ENCODE data around the gene ERVFRD-1.

The ERVFRD-1 gene

DNA sequence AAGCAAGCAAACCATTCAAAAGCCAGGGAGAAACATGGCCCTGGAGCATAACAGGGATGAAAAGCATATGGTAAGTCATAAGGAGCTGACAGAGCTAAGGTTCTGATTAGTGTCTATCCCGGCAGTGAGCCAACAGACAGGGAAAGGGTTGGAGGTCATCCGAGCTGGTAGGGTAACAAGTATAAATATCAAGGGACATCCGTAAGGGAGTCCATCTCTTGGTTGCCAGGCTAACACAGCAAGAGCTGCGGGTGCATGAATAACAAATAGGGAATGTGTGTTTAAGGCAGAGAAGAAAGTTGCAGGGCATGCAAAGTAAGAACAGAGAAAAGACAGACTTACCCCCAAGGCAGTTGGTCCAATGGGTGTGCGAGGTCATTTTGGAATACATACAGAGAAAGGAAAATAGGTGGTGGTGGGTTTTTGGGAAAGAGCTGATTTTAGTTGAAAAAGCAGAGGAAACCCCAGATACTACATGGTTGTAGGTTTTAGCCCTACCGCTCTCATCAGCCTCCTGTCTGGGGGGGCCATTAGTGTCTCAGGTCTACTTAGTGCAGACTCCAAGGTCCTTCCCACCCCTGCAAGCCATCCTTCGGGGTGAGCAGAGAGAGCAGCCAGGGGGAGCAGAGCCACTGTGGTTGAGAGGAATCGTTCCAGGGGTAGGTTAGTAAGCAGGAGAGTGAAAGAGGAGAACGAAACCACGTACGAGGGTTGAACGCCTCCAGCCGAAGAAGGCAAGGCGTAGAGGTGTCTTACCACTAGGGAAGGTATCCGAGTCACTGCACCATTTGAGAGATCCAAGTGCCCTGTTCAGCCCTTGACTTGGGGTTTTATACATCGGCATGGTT, at the start of gene ERVFRD-1:
TSS of gene ERVFRD-1 (minus strand) at position 805 of the 848 bp plus-strand sequence. CDS start 6,415 bp downstream, outside the sequence.
- H3K9me3 Mint-ChIP-seq: no peaks in the 10 kb centered on the region
- H3K27ac Mint-ChIP-seq: peak within 1 kb of the TSS; percentile 36
- no peaks in the 10 kb centered on the region for H3K36me3 Mint-ChIP-seq (ENCODE audit: low read depth)
- no peaks in the 10 kb centered on the region for H3K27me3 Mint-ChIP-seq
- intact Hi-C loops (cut with micrococcal nuclease): no loop called here
- peak within 1 kb of the TSS; percentile 21 for H3K4me3 Mint-ChIP-seq
- H3K4me1 Mint-ChIP-seq (ENCODE audit: low read depth): peaks cover 28% of the 10 kb centered on the region

DNA sequence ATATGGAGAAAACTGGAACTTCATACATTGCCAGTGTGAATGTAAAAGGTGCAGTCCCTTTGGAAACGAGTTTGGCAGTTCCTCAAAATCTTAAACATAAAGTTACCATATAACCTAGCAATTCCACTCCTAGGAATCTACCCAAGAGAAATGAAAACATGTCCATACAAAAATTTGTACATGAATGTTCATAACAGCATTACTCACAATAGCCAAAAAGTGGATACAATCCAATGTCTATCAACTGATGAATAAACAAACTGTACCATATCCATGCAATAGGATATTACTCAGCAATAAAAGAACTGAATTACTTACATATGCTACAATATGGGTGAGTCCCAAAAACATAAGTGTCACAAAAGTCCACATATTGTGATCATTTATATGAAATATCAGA, 48.7 kb upstream of the ERVFRD-1 start:
- Mint-ChIP-seq H3K9me3 (no peaks in the 10 kb centered on the region), H3K27me3 (no peaks in the 10 kb centered on the region), H3K36me3 (ENCODE audit: low read depth) (no peaks in the 10 kb centered on the region), H3K4me1 (ENCODE audit: low read depth) (no peaks in the 10 kb centered on the region), H3K4me3 (no peak overlapping the region), H3K27ac (no peak overlapping the region)
- intact Hi-C loops (cut with micrococcal nuclease): no loop called here

- intact Hi-C loops (cut with micrococcal nuclease): no loop called here
- H3K4me1 Mint-ChIP-seq (ENCODE audit: low read depth): peaks cover 7% of the 10 kb centered on the region
- no peak overlapping the region for H3K4me3 Mint-ChIP-seq
These were observed 44.1 kb upstream of the ERVFRD-1 start for GRCh38 chr6:11155589-11155988.

GRCh38 chr6:11153447-11153846, 41.9 kb upstream of the ERVFRD-1 start:
- intact Hi-C loops (cut with micrococcal nuclease): no loop called here
- Mint-ChIP-seq H3K4me1 (ENCODE audit: low read depth) (peaks cover 7% of the 10 kb centered on the region), H3K9me3 (no peaks in the 10 kb centered on the region), H3K27me3 (peaks cover 7% of the 10 kb centered on the region), H3K4me3 (no peak overlapping the region), H3K27ac (no peak overlapping the region), H3K36me3 (ENCODE audit: low read depth) (no peaks in the 10 kb centered on the region)

More at GRCh38 chr6:11155589-11155988, 44.1 kb upstream of the ERVFRD-1 start:
- Mint-ChIP-seq H3K9me3 (no peaks in the 10 kb centered on the region), H3K27ac (no peak overlapping the region), H3K27me3 (peaks cover 7% of the 10 kb centered on the region), H3K36me3 (ENCODE audit: low read depth) (no peaks in the 10 kb centered on the region)

DNA sequence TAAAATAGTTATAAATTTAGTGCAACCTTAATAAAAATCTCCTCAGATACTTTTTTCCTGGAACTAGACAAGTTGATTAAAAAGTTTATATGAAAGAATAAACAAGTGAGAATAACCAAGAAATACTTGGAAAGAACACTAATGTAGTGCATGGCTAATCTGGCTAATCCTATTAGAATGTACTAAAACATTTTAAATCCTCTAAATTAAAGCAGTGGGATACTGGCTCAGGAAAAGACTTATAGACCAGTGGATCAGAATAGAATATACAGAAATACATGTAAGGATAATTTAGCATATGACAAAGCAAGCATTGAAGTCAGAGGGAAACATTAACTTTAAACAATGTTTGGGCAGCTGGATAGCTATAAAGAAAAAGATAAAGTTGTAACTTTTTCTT, 41.1 kb upstream of the ERVFRD-1 start:
- Mint-ChIP-seq H3K4me1 (ENCODE audit: low read depth) (peaks cover 7% of the 10 kb centered on the region), H3K4me3 (no peak overlapping the region), H3K36me3 (ENCODE audit: low read depth) (no peaks in the 10 kb centered on the region), H3K9me3 (no peaks in the 10 kb centered on the region), H3K27ac (no peak overlapping the region), H3K27me3 (peaks cover 7% of the 10 kb centered on the region)
- intact Hi-C loops (cut with micrococcal nuclease): no loop called here

DNA sequence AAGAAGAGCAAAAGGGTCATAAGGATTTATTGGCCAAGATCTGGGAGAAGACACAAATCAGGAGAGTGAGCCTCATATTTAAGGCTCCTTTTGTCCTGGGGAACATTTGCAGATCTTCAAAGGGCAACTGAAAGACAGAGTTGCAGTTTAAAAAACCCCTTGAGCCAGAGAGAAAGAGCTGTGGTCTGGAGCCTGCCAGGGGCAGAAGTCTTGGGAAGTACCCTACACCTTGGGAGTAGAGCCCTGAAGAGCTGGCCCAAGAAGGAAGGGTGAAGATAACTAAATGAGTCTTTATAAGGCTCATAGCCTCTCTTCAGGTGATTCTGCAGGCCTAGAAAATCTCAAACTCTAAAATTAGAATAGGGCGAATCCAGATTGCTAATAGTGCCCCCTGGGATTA, 40.0 kb upstream of the ERVFRD-1 start:
- Mint-ChIP-seq H3K4me3 (no peak overlapping the region), H3K27ac (no peak overlapping the region), H3K27me3 (peaks cover 7% of the 10 kb centered on the region), H3K4me1 (ENCODE audit: low read depth) (peaks cover 7% of the 10 kb centered on the region), H3K9me3 (no peaks in the 10 kb centered on the region), H3K36me3 (ENCODE audit: low read depth) (no peaks in the 10 kb centered on the region)
- intact Hi-C loops (cut with micrococcal nuclease): no loop called here

DNA sequence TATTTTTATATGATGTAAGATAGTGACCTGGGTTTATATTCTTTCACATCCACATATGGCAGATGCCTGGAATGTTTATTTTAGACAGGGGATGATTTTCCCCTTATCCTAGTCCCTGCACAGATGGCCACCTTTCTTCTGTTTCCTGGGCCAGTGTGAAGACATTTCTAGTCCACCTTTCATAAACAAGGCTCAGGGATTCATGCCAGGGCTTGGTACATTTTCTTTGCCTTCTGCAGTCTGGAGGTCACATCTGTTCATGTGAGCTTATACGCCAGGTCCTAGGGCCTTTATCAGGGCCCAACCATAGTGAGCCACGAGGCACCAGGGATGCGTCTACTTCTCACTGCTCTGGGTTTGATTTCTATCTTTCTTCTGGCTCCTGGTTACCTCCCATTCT, 38.0 kb upstream of the ERVFRD-1 start:
- peaks cover 3% of the 10 kb centered on the region for H3K27me3 Mint-ChIP-seq
- no peak overlapping the region for H3K27ac Mint-ChIP-seq
- H3K4me1 Mint-ChIP-seq (ENCODE audit: low read depth): peaks cover 9% of the 10 kb centered on the region
- intact Hi-C loops (cut with micrococcal nuclease): no loop called here
- no peaks in the 10 kb centered on the region for H3K36me3 Mint-ChIP-seq (ENCODE audit: low read depth)
- H3K4me3 Mint-ChIP-seq: no peak overlapping the region
- no peaks in the 10 kb centered on the region for H3K9me3 Mint-ChIP-seq

GRCh38 chr6:11146117-11146826, 34.7 kb upstream of the ERVFRD-1 start:
- intact Hi-C loops (cut with micrococcal nuclease): no loop called here
- H3K27me3 Mint-ChIP-seq: no peaks in the 10 kb centered on the region
- peaks cover 34% of the 10 kb centered on the region for H3K4me1 Mint-ChIP-seq (ENCODE audit: low read depth)
- H3K36me3 Mint-ChIP-seq (ENCODE audit: low read depth): no peaks in the 10 kb centered on the region
- no peaks in the 10 kb centered on the region for H3K9me3 Mint-ChIP-seq
- no peak overlapping the region for H3K4me3 Mint-ChIP-seq
- no peak overlapping the region for H3K27ac Mint-ChIP-seq

DNA sequence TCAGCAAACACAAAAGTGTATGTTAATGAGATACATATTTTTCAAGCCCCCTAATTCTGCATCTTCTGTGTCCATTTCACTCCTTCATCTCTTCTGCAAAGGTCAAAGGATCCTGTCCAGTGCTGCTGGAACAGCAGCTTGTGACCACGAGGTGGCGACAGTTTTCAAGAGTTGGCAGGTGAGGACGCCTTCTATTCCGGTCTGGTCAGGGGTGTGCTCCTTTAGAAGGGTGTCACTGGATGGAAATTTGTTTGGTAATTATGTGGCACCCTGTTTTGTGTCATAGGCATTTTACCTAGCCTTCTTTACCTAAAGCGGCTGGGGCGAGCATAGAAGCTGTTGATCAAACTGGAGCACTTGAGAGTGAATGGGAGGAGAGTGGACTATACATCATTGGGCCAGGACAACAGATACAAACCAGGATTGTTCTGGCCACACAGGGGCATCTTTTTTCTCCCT, 32.9 kb upstream of the ERVFRD-1 start:
- Mint-ChIP-seq H3K27ac (no peak overlapping the region), H3K27me3 (no peaks in the 10 kb centered on the region), H3K36me3 (ENCODE audit: low read depth) (no peaks in the 10 kb centered on the region), H3K9me3 (no peaks in the 10 kb centered on the region), H3K4me3 (no peak overlapping the region), H3K4me1 (ENCODE audit: low read depth) (peaks cover 46% of the 10 kb centered on the region)
- intact Hi-C loops (cut with micrococcal nuclease): loop anchor here (1.0 kb wide), 2 partner anchors 352 to 431 kb away; no protein-coding TSS in a partner anchor

GRCh38 chr6:11143394-11144371, 32.2 kb upstream of the ERVFRD-1 start:
- Mint-ChIP-seq H3K4me3 (no peak overlapping the region), H3K27me3 (no peaks in the 10 kb centered on the region), H3K4me1 (ENCODE audit: low read depth) (peaks cover 53% of the 10 kb centered on the region), H3K27ac (peak overlapping the region; percentile 30), H3K9me3 (no peaks in the 10 kb centered on the region), H3K36me3 (ENCODE audit: low read depth) (no peaks in the 10 kb centered on the region)
- intact Hi-C loops (cut with micrococcal nuclease): loop anchor here (1.0 kb wide), 2 partner anchors 353 to 432 kb away; no protein-coding TSS in a partner anchor

- Mint-ChIP-seq H3K27me3 (no peaks in the 10 kb centered on the region), H3K4me1 (ENCODE audit: low read depth) (peaks cover 53% of the 10 kb centered on the region), H3K9me3 (no peaks in the 10 kb centered on the region), H3K36me3 (ENCODE audit: low read depth) (no peaks in the 10 kb centered on the region), H3K4me3 (no peak overlapping the region), H3K27ac (no peak overlapping the region)
- intact Hi-C loops (cut with micrococcal nuclease): no loop called here
These were observed 30.9 kb upstream of the ERVFRD-1 start for GRCh38 chr6:11142296-11143027.

- Mint-ChIP-seq H3K9me3 (no peaks in the 10 kb centered on the region), H3K27me3 (no peaks in the 10 kb centered on the region), H3K36me3 (ENCODE audit: low read depth) (no peaks in the 10 kb centered on the region), H3K4me3 (no peak overlapping the region), H3K4me1 (ENCODE audit: low read depth) (peaks cover 53% of the 10 kb centered on the region), H3K27ac (no peak overlapping the region)
- intact Hi-C loops (cut with micrococcal nuclease): no loop called here
These were observed 29.8 kb upstream of the ERVFRD-1 start for GRCh38 chr6:11141295-11141694.

- no peak overlapping the region for H3K27ac Mint-ChIP-seq
- no peaks in the 10 kb centered on the region for H3K9me3 Mint-ChIP-seq
- no peaks in the 10 kb centered on the region for H3K27me3 Mint-ChIP-seq
- H3K4me3 Mint-ChIP-seq: no peak overlapping the region
- peaks cover 4% of the 10 kb centered on the region for H3K36me3 Mint-ChIP-seq (ENCODE audit: low read depth)
- intact Hi-C loops (cut with micrococcal nuclease): no loop called here
- H3K4me1 Mint-ChIP-seq (ENCODE audit: low read depth): peaks cover 53% of the 10 kb centered on the region
These were observed 28.5 kb upstream of the ERVFRD-1 start for GRCh38 chr6:11140056-11140455.

All from dendritic cell treated with granulocyte-macrophage colony-stimulating factor and Interleukin-4, amounts not matched to agents 40 ng/mL and 50 ng/mL, for 4 days (primary cell).